GM18858 (cell line): ENCODE data around the gene OSTM1.

Source experiments
- ATAC-seq: cut with Tn5 transposase; IDR thresholded peaks from one replicate; pipeline ENCODE4 v1.9.1; 2021; ENCODE audit not compliant: unreplicated experiment

OSTM1 gene, protein sequence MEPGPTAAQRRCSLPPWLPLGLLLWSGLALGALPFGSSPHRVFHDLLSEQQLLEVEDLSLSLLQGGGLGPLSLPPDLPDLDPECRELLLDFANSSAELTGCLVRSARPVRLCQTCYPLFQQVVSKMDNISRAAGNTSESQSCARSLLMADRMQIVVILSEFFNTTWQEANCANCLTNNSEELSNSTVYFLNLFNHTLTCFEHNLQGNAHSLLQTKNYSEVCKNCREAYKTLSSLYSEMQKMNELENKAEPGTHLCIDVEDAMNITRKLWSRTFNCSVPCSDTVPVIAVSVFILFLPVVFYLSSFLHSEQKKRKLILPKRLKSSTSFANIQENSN

DNA sequence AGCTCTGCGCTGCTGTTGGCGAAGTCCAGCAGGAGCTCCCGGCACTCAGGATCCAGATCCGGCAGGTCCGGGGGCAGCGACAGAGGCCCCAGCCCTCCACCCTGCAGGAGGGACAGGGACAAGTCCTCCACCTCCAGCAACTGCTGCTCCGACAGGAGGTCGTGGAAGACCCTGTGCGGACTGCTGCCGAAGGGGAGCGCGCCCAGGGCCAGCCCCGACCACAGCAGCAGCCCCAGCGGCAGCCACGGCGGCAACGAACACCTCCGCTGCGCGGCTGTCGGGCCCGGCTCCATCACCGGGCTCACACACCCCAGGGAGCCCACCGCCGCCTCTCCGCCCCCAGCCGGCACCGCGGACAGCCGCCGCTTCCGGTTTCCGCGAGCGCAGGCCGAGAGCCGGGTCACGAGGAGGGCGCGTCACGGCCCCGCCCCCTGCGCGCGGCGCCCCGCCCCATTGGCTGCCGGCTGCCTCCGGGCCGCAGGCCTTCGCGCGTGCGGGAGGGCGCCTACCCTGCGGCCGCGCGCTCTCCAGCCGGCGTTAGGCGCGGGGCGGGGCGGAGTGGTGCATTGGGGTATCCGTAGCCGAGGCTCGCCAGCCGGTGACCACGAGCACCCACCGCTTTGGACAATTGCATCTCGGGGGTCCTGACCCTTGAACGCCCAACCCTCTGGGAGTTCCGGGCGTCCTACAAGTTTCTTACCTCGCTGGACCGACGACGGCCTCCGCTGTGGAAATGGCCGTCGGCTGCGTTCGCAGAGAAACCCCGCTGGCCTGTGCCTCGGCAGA, at the start of gene OSTM1:
Gene OSTM1, minus strand, starts transcription at position 383 of the 786 bp plus-strand sequence. Its CDS starts 90 bp downstream, at position 293.
- ATAC-seq = peak; percentile 78

- no peak for ATAC-seq
These were observed 49.4 kb upstream of the OSTM1 start for GRCh38 chr6:108123946-108124345.

GRCh38 chr6:108123481-108123929, 49.0 kb upstream of the OSTM1 start:
- ATAC-seq = no peak

- no peak for ATAC-seq
These were observed 47.1 kb upstream of the OSTM1 start for GRCh38 chr6:108121612-108122011.

DNA sequence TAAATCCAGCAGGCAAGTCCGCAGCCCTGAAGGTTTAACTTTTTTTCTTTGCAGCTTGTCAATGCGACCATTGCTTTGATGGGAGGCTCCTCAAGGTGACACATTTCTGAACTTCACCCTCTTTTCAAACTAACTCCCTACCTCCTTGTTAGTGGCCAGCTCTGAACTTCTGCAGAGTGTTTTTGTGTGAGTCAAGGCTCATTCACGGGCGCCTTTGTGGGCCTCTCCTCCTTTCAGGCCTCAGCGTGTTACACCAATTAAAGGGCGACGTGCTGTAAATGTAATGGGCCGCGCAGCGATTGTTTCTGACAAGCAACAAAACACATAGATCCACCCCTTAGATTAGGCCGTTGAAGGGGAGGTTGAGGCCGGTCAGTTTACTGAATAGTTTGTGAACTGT, 45.8 kb upstream of the OSTM1 start:
- ATAC-seq = no peak

GRCh38 chr6:108119769-108120141, 45.2 kb upstream of the OSTM1 start:
- no peak for ATAC-seq

DNA sequence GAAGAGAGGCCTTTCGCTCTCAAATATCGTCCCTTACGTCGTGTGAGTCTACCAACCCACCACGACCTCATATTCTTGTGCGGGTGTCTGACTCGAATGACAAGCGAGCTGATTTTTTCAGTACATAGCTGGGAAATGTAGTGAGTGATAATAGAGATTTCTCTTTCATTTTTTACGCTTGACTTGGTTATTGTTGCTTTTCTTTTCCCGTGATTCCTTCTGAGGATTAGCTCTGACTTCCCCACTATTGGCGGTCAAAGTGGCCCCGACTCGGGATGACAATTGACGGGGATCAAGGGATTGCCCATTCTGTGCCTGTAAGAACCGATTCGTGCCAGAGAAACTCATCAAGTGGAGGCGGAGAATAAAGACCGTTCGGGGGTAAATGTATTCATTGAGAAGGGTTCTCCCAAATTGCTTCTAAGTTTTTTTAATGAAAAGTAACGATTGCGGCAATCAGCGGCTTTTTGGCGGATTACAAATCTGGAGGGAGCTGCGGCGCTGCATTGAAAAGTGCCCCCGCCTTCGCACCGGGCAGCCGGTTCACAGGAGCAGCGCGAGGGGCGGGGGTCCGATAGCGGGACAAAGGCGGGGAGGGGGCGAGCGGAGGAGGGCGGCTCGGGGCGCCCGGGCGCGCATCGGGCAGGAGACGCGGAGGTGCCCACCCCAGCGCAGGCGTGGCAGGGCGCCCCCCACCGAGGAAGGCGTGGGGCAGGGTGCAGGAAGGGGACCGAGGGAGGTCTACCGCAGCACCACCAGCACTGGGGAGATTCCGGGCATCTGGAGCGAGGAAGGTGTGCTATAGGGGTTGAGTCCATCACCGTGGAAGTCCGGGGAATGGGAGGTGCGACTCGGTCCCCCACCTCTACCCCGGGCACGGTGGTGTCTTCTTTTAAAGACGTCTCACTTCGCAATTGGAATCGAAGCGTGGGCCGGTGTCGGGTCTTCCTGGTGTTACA, 44.5 kb upstream of the OSTM1 start:
- ATAC-seq = no peak

- ATAC-seq = no peak
These were observed 43.8 kb upstream of the OSTM1 start for GRCh38 chr6:108118359-108118724.

DNA sequence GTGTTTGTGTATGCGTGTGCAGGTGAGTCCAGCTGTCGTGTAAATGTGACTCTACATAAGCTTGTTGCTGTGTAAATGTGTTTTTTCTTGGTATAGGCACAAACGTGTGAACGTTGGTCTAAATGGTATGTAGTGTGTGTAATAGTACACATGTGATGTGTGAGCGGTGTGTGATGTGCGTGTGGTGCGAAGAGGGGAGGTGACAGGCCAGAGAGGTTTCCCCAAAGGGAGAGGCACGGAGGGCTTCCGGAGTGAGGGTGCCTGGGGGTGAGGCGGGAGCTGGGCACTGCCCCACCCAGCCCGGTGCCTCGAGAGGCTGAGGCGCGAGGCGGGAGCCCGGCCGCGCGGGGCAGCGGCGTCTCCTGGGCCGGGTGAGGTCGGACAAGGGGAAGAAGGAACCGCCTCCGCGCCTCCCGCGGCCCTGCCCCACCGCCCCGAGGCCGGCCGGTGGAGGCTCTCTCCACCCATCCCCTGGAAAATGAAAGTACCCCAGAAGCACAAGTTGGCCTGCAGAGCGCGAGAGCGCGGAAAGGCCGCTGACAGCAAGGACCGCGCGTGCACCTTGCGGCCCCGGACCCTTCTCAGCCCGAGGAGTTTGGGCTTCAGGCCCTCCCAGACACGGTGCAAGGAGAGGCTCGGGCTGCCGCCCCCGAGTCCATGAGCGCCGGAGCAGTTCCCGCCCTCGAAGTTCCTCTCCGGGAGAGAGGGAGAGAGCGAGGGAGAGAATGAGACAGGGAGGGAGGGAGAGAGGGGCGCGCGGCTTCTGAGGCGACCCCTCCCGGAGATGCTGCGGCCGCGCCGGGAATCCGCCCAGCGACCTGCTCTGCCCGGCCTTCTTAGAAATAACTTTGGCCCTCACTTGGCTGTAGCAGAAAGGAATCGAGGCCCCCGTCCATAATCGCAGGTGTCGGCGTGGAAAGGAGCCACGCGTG, 43.2 kb upstream of the OSTM1 start:
- ATAC-seq = no peak

DNA sequence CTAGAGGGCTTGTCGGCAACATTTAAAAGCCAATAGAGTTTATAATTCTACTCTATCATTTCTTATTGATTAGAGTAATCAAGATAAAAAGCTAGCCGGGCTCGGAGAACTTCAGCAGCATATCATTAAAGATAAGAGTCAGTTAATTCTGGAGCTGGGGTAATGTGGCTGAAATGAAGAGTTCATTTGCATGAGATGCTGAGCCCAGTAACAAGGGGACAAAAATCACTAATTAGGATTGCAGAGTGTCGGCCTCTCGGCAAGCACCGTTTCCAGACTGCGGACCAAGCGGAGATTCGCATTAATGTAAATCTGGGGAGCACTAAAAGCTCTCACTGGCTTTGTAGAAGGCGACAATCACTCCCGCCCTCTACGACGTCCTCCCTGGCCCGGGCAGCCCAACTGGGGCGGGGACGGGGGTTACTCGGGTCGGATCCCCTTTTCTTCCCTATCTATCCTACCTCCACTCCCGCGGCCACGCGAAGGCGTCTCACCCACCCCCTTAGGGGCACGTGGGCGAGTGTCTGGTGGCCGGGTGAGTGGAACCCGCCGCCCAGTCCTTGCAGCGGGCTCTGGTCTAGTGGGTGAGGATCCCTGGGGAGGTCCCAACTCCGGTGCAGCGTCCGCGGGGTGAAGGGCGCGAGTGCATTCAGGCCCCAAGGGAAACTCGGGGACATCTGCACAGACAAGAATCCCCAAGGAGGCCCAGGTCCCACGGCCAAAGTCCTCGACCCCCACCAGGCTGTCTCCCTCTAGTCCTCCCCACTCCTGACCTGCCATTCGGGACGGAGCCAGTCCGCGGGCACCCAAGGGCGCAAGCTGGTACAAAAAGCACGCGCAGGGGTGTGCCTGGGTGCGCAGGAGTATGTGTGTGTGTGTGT, 42.2 kb upstream of the OSTM1 start:
- ATAC-seq = no peak

DNA sequence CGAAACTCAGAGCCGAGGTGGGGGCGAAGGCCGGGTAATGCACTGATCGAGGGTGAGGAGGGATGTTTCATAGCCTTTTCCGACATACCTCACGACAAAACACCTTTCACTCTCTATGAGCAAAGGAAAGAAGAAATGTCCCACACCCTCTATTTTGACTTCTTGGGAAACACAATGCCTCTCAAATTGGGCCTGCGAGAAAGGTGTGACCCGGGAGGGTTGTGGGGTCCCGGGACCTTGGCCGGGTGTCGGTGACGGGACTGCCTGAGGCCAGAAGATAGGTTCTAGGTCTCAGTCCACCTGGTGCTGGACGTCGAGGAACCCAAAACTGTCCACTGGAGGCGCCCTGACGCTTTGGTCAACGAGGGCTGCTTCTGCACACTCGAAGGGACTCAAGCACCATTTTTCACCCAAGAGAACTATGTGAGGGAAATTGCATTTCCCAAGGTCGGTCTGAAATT, 41.1 kb upstream of the OSTM1 start:
- no peak for ATAC-seq

DNA sequence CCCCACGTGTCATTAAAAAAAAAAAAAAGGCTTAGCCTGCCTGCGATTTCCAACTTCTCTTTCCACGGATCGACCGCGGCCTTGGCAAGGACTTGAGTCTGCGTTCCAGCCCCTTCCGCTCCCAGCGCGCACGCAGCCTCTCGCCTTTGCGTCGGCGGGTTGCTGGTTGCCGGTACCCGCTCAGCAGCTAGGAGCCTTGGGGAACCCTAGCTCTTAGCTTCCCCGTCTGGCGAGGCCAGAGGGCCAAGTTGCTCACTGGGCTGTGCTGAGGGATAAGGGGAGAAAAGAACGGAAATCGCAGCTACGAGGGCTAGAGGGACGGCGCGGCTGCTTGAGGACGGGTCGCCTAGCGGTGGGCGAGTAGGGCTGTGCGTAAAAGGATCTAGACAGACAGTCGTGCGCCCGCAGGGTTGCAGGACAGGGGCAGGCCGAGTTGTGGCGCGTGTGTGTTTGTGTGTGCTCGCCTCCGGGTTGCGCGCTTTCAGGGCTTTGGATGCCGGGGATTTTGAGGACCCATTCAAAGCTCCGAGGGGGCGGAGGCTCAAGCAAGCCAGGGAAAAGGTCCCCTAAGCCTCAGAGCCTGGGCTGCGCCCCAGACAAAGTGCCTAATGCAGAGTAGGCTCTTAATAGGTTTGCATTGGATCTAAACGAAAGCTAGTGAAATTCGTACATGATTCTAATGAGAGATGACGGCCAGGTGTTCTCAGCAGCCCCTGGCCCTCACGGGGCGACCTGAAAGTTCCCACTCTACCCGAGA, 40.5 kb upstream of the OSTM1 start:
- no peak for ATAC-seq

GRCh38 chr6:108113557-108114519, 39.3 kb upstream of the OSTM1 start:
- ATAC-seq = no peak

DNA sequence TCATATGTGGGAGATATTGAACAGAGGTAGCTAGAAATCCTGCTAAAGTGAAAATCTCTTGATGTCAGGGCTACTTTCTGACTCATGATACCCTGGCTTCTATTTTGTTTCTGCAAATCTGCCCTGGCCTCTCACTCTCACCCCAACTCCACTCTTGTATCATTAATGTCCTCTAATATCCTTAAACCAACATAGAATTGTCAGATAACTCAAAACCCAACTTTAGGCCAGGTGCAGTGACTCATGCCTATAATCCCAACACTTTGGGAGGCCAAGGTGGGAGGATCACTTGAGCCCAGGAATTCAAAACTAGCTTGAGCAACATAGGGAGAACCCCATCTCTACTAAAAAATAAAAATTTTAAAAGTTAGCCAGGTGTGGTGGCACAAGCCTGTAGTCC, 33.8 kb upstream of the OSTM1 start:
- ATAC-seq = no peak

- no peak for ATAC-seq
These were observed 32.6 kb upstream of the OSTM1 start for GRCh38 chr6:108107102-108107501.

- ATAC-seq = no peak
These were observed 32.2 kb upstream of the OSTM1 start for GRCh38 chr6:108106694-108107093.

- no peak for ATAC-seq
These were observed 31.7 kb upstream of the OSTM1 start for GRCh38 chr6:108106261-108106660.
